Adipocyte (in vitro differentiated cells): ENCODE measurements around the gene MEIOB.

Experiments used
- DNase-seq: peaks from one replicate; pipeline ENCODE4 v3.0.0-alpha.2; 2015; ENCODE audit warnings: low read depth
- H3K27me3 ChIP-seq: replicated peaks from 2 replicates; pipeline ENCODE4 v1.7.0; 2013; ENCODE audit warnings: mild to moderate bottlenecking, low read length, moderate library complexity; ENCODE audit not compliant: control insufficient read depth, insufficient read depth
- H3K36me3 ChIP-seq: 2 replicates; pipeline ENCODE4 v1.7.0; 2013; ENCODE audit warnings: low read length, mild to moderate bottlenecking, moderate library complexity; ENCODE audit not compliant: control insufficient read depth, insufficient read depth, severe bottlenecking
- H3K4me1 ChIP-seq: 2 replicates; pipeline ENCODE4 v1.7.0; 2013; ENCODE audit warnings: mild to moderate bottlenecking, low read length, moderate library complexity; ENCODE audit not compliant: control insufficient read depth, insufficient read depth
- H3K4me3 ChIP-seq: 2 replicates; pipeline ENCODE4 v1.7.0; 2013; ENCODE audit warnings: mild to moderate bottlenecking, low read length, moderate library complexity
- H3K9ac ChIP-seq: 2 replicates; pipeline ENCODE4 v1.7.0; 2013; ENCODE audit warnings: mild to moderate bottlenecking, low read length, moderate library complexity
- H3K9me3 ChIP-seq: 2 replicates; pipeline ENCODE4 v1.7.0; 2013; ENCODE audit warnings: mild to moderate bottlenecking, low read length, moderate library complexity; ENCODE audit not compliant: control insufficient read depth

The MEIOB gene

DNA sequence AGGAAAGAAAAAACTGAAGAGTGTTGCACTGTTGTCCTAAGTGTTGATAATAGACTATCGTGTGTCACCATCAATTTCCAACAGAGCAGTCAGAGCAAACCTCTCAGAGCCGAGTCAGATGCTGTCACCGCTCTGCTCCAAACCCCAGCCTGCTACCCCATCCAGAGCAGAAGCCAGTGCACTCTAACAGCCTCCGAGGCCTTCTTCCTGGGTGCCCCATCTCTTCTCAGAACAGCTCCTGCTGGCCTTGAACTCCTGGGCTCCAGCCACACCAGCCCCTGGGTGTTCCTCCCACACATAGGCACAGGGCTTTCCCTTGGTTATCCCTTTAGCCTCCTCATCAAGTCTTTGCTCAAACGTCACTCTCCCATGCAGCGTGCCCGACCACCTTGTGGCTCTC lies 21.0 kb downstream of the MEIOB start:
- H3K4me3 ChIP-seq: no peak overlapping the region
- H3K27me3 ChIP-seq: peaks cover 38% of the 10 kb centered on the region
- no peaks in the 10 kb centered on the region for H3K9me3 ChIP-seq
- no peaks in the 10 kb centered on the region for H3K4me1 ChIP-seq
- no peaks in the 10 kb centered on the region for H3K36me3 ChIP-seq
- no peak overlapping the region for H3K9ac ChIP-seq
- no peak for DNase-seq

DNA sequence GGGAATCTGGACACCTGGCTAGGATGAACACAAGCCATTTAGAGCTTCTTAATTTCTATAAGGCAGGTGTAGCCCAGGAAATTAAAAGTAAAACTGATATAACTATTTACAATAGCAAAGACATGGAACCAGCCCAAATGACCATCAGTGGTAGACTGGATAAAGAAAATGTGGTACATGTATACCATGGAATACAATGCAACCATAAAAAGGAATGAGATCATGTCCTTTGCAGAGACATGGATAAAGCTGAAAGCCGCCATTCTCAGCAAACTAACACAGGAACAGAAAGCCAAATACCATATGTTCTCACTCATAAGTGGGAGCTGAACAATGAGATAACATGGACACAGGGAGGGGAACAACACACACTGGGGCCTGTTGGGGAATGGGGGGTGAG lies 25.5 kb downstream of the MEIOB start:
- Histone ChIP-seq H3K4me3 (no peak overlapping the region), H3K9ac (no peak overlapping the region), H3K36me3 (no peaks in the 10 kb centered on the region), H3K27me3 (peaks cover 9% of the 10 kb centered on the region), H3K4me1 (no peaks in the 10 kb centered on the region), H3K9me3 (no peaks in the 10 kb centered on the region)
- DNase-seq: no peak

DNA sequence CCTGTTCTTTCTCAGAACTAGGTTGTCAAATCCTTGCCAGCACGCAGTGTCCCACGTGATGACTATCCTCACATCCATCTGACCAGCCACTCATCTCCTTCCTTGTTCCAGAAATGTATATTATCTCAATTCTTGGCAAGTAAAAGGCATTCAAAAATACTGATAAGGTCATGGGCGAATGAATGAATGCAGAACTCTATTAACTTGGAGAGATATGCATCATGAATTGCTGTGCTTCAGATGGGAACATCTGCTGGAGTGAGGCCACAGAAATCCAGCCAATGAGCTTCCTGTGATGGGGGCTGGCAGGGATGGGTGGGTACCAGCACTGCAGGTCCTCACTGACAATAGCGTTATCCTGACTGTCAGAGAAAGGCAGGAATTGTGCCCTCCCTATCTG lies 26.0 kb downstream of the MEIOB start:
- Histone ChIP-seq H3K9me3 (no peaks in the 10 kb centered on the region), H3K36me3 (no peaks in the 10 kb centered on the region), H3K4me1 (no peaks in the 10 kb centered on the region), H3K27me3 (peaks cover 5% of the 10 kb centered on the region), H3K4me3 (no peak overlapping the region), H3K9ac (no peak overlapping the region)
- no peak for DNase-seq

DNA sequence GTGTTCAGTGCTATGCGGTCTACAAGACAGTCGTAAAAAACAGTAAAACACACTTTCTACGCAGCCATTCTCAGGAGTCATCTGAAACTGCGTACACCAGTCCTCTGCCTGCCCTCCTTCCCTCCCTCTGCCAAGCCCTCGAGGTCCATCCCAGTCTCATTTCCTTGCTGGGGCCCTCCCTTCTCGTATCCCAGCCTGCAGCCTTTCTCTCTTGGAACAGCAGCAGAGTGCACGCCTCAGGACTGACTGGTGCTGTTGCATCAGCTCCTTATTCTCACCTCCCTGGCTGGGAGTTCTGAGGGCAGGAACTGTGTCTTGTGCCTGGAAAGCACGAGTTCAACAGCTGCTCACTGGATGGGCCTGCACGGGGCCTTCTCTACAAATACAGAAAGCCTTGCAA lies 32.4 kb downstream of the MEIOB start:
- Histone ChIP-seq H3K27me3 (no peaks in the 10 kb centered on the region), H3K4me1 (peaks cover 7% of the 10 kb centered on the region), H3K9ac (peak overlapping the region; percentile 30), H3K9me3 (no peaks in the 10 kb centered on the region), H3K4me3 (no peak overlapping the region), H3K36me3 (no peaks in the 10 kb centered on the region)
- DNase-seq: peak; percentile 80

DNA sequence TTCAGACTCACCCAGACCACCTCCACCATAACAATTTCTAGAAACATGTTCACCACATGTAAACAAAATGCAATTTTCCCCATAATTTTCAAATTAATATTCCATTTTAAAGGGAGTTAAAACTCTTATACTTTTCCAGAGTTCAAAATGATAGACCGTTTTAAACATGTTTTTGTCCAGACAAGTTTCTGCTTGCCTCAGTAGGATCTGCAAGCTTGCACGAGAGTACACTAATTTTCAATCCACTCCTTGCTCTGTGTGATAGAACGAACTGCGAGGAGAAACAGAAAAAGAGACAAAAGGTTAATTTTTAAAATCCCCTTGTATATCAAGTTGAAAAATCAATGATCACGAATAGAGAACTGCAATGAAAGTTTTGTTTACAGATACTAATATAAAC lies 37.9 kb downstream of the MEIOB start:
- H3K9me3 ChIP-seq: no peaks in the 10 kb centered on the region
- no peak for DNase-seq
- peaks cover 7% of the 10 kb centered on the region for H3K4me1 ChIP-seq
- peaks cover 4% of the 10 kb centered on the region for H3K36me3 ChIP-seq
- H3K9ac ChIP-seq: no peak overlapping the region
- no peak overlapping the region for H3K4me3 ChIP-seq
- H3K27me3 ChIP-seq: no peaks in the 10 kb centered on the region

DNA sequence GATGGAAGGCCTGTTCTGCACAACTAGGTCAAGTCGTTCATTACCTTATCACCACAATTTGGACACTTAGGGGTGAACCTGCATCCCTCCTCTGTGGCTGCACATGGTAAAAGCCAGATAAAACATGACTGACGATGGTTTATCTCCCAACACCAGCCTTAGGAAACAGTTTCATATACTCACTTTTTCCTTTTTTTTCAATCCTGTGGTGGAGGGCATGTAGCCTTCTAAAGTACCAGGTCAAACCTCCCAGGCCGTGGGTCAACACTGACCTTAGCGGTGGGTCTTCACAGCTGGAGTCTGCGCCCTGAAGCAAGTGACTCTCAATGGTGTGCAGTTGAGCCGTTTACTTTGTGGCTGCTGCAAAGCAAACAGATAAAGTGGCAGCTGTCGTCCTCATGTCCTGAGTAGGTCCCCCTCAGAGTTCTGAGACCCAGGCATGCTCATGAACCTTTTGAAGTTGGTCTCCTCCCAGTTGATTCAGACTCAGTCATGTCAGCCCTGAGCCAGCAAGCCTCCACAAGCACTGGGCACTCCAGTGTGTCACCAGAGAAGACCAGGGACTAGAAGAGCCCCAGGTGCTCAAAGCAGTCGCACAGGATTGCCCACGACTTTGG lies 39.0 kb downstream of the MEIOB start:
- Histone ChIP-seq H3K9me3 (no peaks in the 10 kb centered on the region), H3K4me3 (no peak overlapping the region), H3K27me3 (no peaks in the 10 kb centered on the region), H3K9ac (no peak overlapping the region), H3K36me3 (peaks cover 4% of the 10 kb centered on the region), H3K4me1 (peaks cover 16% of the 10 kb centered on the region)
- no peak for DNase-seq

DNA sequence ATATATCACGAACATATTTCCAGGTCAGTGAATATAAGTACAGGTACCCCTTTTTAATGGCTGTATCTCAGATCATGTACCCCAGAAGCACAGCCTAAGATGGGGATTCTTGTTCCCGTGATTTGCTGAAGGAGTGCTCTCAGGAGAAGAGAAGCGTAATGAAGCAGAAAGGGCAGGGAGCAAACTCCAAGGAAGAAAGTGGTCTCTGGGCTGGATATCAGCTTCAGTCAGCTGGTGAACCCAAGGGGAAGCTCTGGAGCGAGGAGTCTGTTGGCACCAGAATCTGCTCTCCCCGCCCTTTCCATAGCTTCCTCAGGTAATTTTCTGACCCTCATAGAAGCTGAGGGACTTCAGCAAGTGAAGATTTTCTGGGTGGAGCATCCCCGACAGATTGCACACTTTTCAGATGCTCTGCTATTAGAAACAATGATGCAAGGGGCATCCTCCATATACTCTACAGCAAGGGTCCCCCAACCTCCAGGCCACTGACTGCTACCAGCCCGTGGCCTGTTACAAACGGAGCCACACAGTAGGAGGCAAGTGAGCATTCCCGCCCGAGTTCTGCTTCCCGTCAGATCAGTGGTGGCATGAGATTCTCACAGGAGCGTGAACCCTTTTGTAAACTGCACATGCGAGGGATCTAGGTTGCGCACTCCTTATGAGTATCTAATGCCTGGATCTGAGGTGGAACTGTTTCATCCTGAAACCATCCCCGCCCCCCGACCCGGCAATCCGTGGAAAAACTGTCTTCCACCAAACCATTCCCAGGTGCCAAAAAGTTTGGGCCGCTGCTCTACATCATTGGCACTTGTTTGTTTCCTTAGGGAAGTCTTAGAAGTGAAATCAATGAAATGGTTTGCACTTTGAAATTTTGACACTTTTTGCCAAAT lies 40.5 kb downstream of the MEIOB start:
- Histone ChIP-seq H3K9me3 (no peaks in the 10 kb centered on the region), H3K4me3 (no peak overlapping the region), H3K36me3 (peaks cover 4% of the 10 kb centered on the region), H3K9ac (no peak overlapping the region), H3K27me3 (no peaks in the 10 kb centered on the region), H3K4me1 (peaks cover 16% of the 10 kb centered on the region)
- DNase-seq: no peak

DNA sequence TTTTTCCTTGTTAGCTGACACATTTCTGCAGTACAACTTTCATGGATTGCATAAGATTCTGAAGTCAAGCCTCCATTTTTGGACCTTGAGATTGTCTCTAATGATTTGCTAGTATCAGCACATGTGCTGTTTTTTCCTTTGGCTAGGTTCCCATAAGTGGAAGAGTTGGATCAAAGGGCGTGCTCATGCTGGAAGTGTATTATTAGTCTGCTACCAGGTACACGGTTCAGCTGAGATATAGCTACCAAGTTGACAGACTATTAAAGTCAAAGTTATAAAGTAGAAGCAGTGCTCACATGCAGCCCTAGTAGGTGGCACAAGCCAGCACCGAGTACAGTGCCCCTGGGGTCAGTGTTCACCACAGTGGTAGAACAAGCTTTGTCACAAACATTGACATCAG lies 41.8 kb downstream of the MEIOB start:
- DNase-seq: no peak

DNA sequence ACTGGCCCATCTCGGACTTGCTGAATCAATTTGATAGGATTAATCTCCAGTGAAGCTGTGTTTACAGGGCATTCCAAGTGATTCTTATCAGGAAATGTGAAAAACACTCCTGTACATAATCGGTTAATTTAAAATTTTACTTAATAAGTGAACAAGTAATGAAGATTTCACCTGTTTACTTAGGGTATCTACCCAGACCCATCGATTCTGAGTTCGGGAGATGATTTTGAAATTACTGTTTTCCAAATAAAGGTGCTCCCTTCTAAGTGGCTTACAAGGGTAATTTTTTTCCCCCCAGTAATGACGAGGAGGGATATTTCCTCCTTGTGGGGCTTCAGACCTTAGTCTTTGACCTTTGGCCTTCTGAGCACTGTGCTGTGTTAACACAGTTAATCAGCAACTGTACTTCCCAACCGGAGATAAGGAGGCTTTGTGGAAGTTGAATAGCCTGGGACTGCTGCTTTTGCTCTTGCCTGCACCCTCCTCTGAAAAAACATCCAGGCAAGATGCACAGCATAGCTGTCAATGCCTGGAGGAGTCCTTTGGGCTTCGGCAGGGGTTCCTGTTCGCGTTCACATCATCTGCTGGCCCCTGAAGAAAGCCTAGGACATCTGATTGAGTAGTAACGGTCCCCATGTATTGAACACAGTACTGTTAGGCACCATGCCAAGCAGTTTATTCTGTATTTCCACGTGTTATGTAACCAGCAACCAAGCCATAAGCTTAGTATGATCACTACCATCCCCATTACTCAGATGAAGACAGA lies 43.1 kb downstream of the MEIOB start:
- Histone ChIP-seq H3K36me3 (peaks cover 4% of the 10 kb centered on the region), H3K9ac (peak overlapping the region; percentile 64), H3K4me1 (peaks cover 25% of the 10 kb centered on the region), H3K9me3 (no peaks in the 10 kb centered on the region), H3K27me3 (no peaks in the 10 kb centered on the region), H3K4me3 (peak overlapping the region; percentile 98)
- no peak for DNase-seq

More for the DNA sequence above, 41.8 kb downstream of the MEIOB start:
- Histone ChIP-seq H3K4me3 (no peak overlapping the region), H3K36me3 (peaks cover 4% of the 10 kb centered on the region), H3K27me3 (no peaks in the 10 kb centered on the region), H3K9me3 (no peaks in the 10 kb centered on the region), H3K4me1 (peaks cover 23% of the 10 kb centered on the region), H3K9ac (no peak overlapping the region)

DNA sequence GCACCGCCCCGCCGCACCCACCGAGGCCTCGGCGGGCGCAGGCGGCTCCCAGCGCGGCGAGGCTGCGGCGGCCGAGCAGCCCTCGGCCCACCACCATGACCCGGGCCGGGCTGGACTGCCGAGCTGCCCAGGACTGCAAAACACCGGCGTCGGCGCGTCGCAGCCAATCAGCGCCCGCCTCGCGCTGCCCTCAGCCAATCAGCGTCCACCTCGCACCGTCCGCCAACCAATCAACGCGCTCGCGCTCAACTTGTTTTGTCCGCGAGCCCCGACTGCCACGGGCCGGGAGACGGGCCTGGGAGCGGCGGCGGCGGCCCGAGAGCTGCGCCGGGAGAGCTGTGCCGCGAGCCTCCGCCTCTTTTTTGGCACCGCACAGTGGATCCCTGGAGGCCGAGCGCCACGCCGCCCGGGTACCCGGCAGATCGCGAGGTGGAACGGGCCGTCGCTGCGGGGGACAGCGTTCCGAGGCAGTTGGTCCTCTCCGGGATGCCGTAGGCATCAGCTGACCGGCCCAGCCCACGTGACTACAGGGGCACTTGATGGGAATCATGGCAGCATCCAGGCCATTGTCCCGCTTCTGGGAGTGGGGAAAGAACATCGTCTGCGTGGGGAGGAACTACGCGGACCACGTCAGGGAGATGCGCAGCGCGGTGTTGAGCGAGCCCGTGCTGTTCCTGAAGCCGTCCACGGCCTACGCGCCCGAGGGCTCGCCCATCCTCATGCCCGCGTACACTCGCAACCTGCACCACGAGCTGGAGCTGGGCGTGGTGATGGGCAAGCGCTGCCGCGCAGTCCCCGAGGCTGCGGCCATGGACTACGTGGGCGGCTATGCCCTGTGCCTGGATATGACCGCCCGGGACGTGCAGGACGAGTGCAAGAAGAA lies 45.0 kb downstream of the MEIOB start, which contains the start of the genes FAHD1 and HAGH:
Gene FAHD1, plus strand, starts transcription at position 516 of the 883 bp plus-strand sequence. Its CDS starts 33 bp downstream, at position 549.
Gene HAGH, minus strand, starts transcription at position 135 of the 883 bp plus-strand sequence. Its CDS starts 38 bp downstream, at position 97.
- H3K27me3 ChIP-seq: no peaks in the 10 kb centered on the region
- no peaks in the 10 kb centered on the region for H3K9me3 ChIP-seq
- peak within 1 kb of the TSS; percentile 93 for H3K9ac ChIP-seq
- peaks cover 27% of the 10 kb centered on the region for H3K4me1 ChIP-seq
- peak within 1 kb of the TSS; percentile 98 for H3K4me3 ChIP-seq
- H3K36me3 ChIP-seq: peaks cover 10% of the 10 kb centered on the region
- DNase-seq: peak; percentile 97
